ENCODE data around the gene DDX52.
"Not testable (repeated sequence)": the region's sequence is repeated elsewhere in the genome, so short reads cannot be mapped to it uniquely, and the experiment has no call there.

The DDX52 gene

GRCh38 chr17:37650419-37651003, 7.3 kb upstream of the DDX52 start:
- DNase-seq = no peak

GRCh38 chr17:37648555-37648954, 5.3 kb upstream of the DDX52 start:
- no peak for DNase-seq

- no peak for DNase-seq
These were observed 4.6 kb upstream of the DDX52 start for GRCh38 chr17:37647856-37648255.

- no peak for DNase-seq
These were observed 623 bp upstream of the DDX52 start for GRCh38 chr17:37643869-37644268.

- no peak for DNase-seq
These were observed 565 bp downstream of the DDX52 start for GRCh38 chr17:37642681-37643080.

GRCh38 chr17:37640015-37640414, 3.2 kb downstream of the DDX52 start:
- DNase-seq = no peak

GRCh38 chr17:37637956-37638355, 5.3 kb downstream of the DDX52 start:
- DNase-seq = no peak

GRCh38 chr17:37616430-37616829, 26.8 kb downstream of the DDX52 start:
- not testable (repeated sequence) for DNase-seq

- no peak for DNase-seq
These were observed 28.4 kb downstream of the DDX52 start for GRCh38 chr17:37614823-37615222.

GRCh38 chr17:37614391-37614790, 28.9 kb downstream of the DDX52 start:
- DNase-seq = no peak

GRCh38 chr17:37610971-37611370, 32.3 kb downstream of the DDX52 start:
- DNase-seq = no peak

- DNase-seq = not testable (repeated sequence)
These were observed 33.2 kb downstream of the DDX52 start for GRCh38 chr17:37610041-37610420.

- DNase-seq = peak; percentile 90
These were observed 33.8 kb downstream of the DDX52 start, which contains the start of gene SYNRG for GRCh38 chr17:37609170-37610040. TSS of gene SYNRG (minus strand) at chr17:37609418. CDS start at chr17:37609355, 63 bp downstream.

GRCh38 chr17:37608351-37609169, 34.7 kb downstream of the DDX52 start:
- no peak for DNase-seq

- DNase-seq = no peak
These were observed 35.5 kb downstream of the DDX52 start for GRCh38 chr17:37607637-37608331.

- DNase-seq = no peak
These were observed 37.3 kb downstream of the DDX52 start for GRCh38 chr17:37605813-37606505.

- DNase-seq = no peak
These were observed 38.2 kb downstream of the DDX52 start for GRCh38 chr17:37605081-37605480.

GRCh38 chr17:37604556-37604955, 38.7 kb downstream of the DDX52 start:
- no peak for DNase-seq

- DNase-seq = no peak
These were observed 45.1 kb downstream of the DDX52 start for GRCh38 chr17:37598145-37598544.

- no peak for DNase-seq
These were observed 51.0 kb downstream of the DDX52 start for GRCh38 chr17:37592291-37592690.

GRCh38 chr17:37585066-37585465, 58.2 kb downstream of the DDX52 start:
- no peak for DNase-seq

GRCh38 chr17:37576281-37576680, 67.0 kb downstream of the DDX52 start:
- no peak for DNase-seq

Data from NCI-H1048 (cell line).